Spleen (tissue), 11 donors: ENCODE measurements around the gene FADS2. TPM values are rescaled to one million over a fixed set of nuclear protein-coding genes. Genes with fewer than 3 reads are reported as not detected.

ENCODE experiments used
- DNase-seq: peaks from one replicate; pipeline ENCODE4 v3.0.0-alpha.2; 2020
- H3K27ac ChIP-seq, 8 donors: fragments of 200-600 bp; sonication (generic) in 7 of 8; 1 replicate in 4 of 8; 2 replicates in 4 of 8; pipeline versions ENCODE4 v1.5.0 to v1.8.0; 2016 to 2021; ENCODE audit warnings: inconsistent platforms in 4 of 8, mild to moderate bottlenecking in 4 of 8, moderate library complexity in 1 of 8
- H3K27me3 ChIP-seq, 7 donors: fragments of 200-600 bp; sonication (generic) in 6 of 7; replicated peaks in 1 of 7; 1 replicate in 4 of 7; 2 replicates in 3 of 7; pipeline versions ENCODE4 v1.5.0 to v1.8.0; 2016 to 2021; ENCODE audit warnings: inconsistent platforms in 3 of 7, mild to moderate bottlenecking in 1 of 7
- H3K36me3 ChIP-seq, 6 donors: fragments of 200-600 bp; sonication (generic) in 5 of 6; 1 replicate in 4 of 6; 2 replicates in 2 of 6; pipeline versions ENCODE4 v1.5.0 to v1.8.0; 2016 to 2021; ENCODE audit warnings: inconsistent platforms in 2 of 6
- H3K4me1 ChIP-seq, 6 donors: fragments of 200-600 bp; sonication (generic) in 5 of 6; 1 replicate in 3 of 6; 2 replicates in 3 of 6; pipeline versions ENCODE4 v1.5.0 to v1.8.0; 2016 to 2021; ENCODE audit warnings: inconsistent platforms in 3 of 6
- H3K4me3 ChIP-seq, 8 donors: fragments of 200-600 bp; sonication (generic) in 7 of 8; 1 replicate in 4 of 8; 2 replicates in 4 of 8; pipeline versions ENCODE4 v1.5.0 to v1.8.0; 2016 to 2021; ENCODE audit warnings: inconsistent platforms in 4 of 8, mild to moderate bottlenecking in 4 of 8, moderate library complexity in 2 of 8
- H3K9me3 ChIP-seq, 8 donors: fragments of 200-600 bp; sonication (generic) in 7 of 8; 1 replicate in 4 of 8; 2 replicates in 4 of 8; pipeline versions ENCODE4 v1.5.0 to v1.8.0; 2016 to 2021; ENCODE audit warnings: inconsistent platforms in 4 of 8
- CTCF ChIP-seq, 11 experiments: fragments of 200-600 bp in 7 of 11; fragments of 450-650 bp in 4 of 11; sonication (generic) in 4 of 11; IDR thresholded peaks in 8 of 11; conservative IDR thresholded peaks in 3 of 11; 1 replicate in 7 of 11; 2 replicates in 4 of 11; pipeline versions ENCODE4 v1.4.0 to v1.8.0; 2016 to 2021; ENCODE audit warnings: antibody characterized with exemption in 11 of 11, inconsistent platforms in 4 of 11, mild to moderate bottlenecking in 1 of 11
- POLR2A ChIP-seq, 3 donors: fragments of 450-650 bp; IDR thresholded peaks; one replicate each; pipeline ENCODE4 v1.5.1; 2017; ENCODE audit warnings: antibody characterized with exemption in 3 of 3, mild to moderate bottlenecking in 1 of 3
- POLR2AphosphoS5 ChIP-seq, 3 donors: sonication (generic); formaldehyde crosslinking; IDR thresholded peaks; one replicate each; pipeline ENCODE4 v1.5.1; 2017; ENCODE audit warnings: antibody characterized with exemption in 3 of 3
- WGBS, 5 donors: extraction: QIAGEN DNeasy Blood & Tissue Kit in 3 of 5; methylation state at CpG; one replicate each; pipeline versions ENCODE4 v1.1.5 to v1.1.7; 2013 to 2018; 5-methylcytosine and 5-hydroxymethylcytosine counted together
- intact Hi-C: fragments of 100-400 bp; cut with DNase I; formaldehyde crosslinking; loops from one replicate; pipeline ENCODE4 v1.15.0; 2023; ENCODE audit warnings: low total_unique reads
- polyA plus RNA-seq, 3 donors: library from polyadenylated mRNA; stranded (reverse); fragments of 200-250 nt; gene quantifications; one replicate each; pipeline ENCODE4 v1.2.1, GENCODE V29; 2013
- total RNA-seq, 7 donors: library from RNA; depleted of rRNA in 3 of 7; stranded (reverse); fragments of >200 nt in 3 of 7; fragmentation: NEBNext Ultra II Directional in 4 of 7; extraction: Animal tissue kit (Norgen Biotek cat#: 25700) in 4 of 7; gene quantifications; one replicate each; pipeline versions ENCODE4 v1.1.0 to v1.2.1, GENCODE V29; 2016 to 2021
- donor health status: healthy with polysubstance abuse.
- donor health status: DM: no; HTN: no; CAD: no; lungs with moderate emphysema.
- donor health status: DM: no; HTN: no; CAD: no.
- donor health status: Bipolar disorder and iron deficiency.
- donor health status: healthy.
- donor health status: DM: no; HTN: no; CAD: no.
- donor health status: DM: yes; HTN: yes; CAD: no.

The FADS2 gene
- total and polyA plus RNA-seq, 10 donors: 2.8 to 20.6 (median 12.9) TPM

GRCh38 chr11:61873588-61874376 lies 45.7 kb downstream of the FADS2 start:
- no peak overlapping the region for H3K27ac ChIP-seq
- DNase-seq: no peak
- 88 to 96% (median 92%) methylated on average over 14 to 16 of the region's 16 CpGs for WGBS, 5 donors

GRCh38 chr11:61874377-61874809 lies 46.3 kb downstream of the FADS2 start:
- WGBS, 5 donors: 70 to 84% (median 74%) methylated on average over 12 of the region's 12 CpGs
- no peak overlapping the region for H3K27ac ChIP-seq

More at GRCh38 chr11:61873588-61874376, 45.7 kb downstream of the FADS2 start:
- Histone ChIP-seq H3K27me3 (peaks cover 0 to 8% (median 0%) of the 10 kb centered on the region in 7 donors), H3K4me1 (peaks cover 7 to 22% (median 10%) of the 10 kb centered on the region in 6 donors), H3K9me3 (no peaks in the 10 kb centered on the region), H3K4me3 (no peak overlapping the region), H3K36me3 (peaks cover 0 to 41% (median 2%) of the 10 kb centered on the region in 6 donors)
- intact Hi-C loops: loop anchor here (10.0 kb wide), 1 partner anchor 231 kb away; no protein-coding TSS in a partner anchor
- TF ChIP-seq POLR2AphosphoS5 (IDR thresholded peaks at IDR 0.05): no peak
- TF ChIP-seq CTCF (IDR thresholded peaks at IDR 0.05 in 8 of 11, conservative IDR thresholded peaks at IDR 0.05 in 3 of 11): no peak
- TF ChIP-seq POLR2A (IDR thresholded peaks at IDR 0.05): no peak

GRCh38 chr11:61874853-61875252 lies 46.8 kb downstream of the FADS2 start:
- H3K9me3 ChIP-seq: no peaks in the 10 kb centered on the region
- no peak overlapping the region for H3K27ac ChIP-seq
- H3K36me3 ChIP-seq: peaks cover 0 to 44% (median 3%) of the 10 kb centered on the region in 6 donors
- DNase-seq: no peak
- TF ChIP-seq POLR2AphosphoS5 (IDR thresholded peaks at IDR 0.05): no peak
- no peak for TF ChIP-seq CTCF (IDR thresholded peaks at IDR 0.05 in 8 of 11, conservative IDR thresholded peaks at IDR 0.05 in 3 of 11)
- no peak for TF ChIP-seq POLR2A (IDR thresholded peaks at IDR 0.05)
- 59 to 66% (median 61%) methylated on average over 3 of the region's 3 CpGs for WGBS, 5 donors
- H3K4me1 ChIP-seq: peaks cover 7 to 33% (median 13%) of the 10 kb centered on the region in 6 donors
- intact Hi-C loops: loop anchor here (10.0 kb wide), 1 partner anchor 230 kb away; no protein-coding TSS in a partner anchor
- peaks cover 0 to 6% (median 0%) of the 10 kb centered on the region in 7 donors for H3K27me3 ChIP-seq
- no peak overlapping the region for H3K4me3 ChIP-seq

More at GRCh38 chr11:61874377-61874809, 46.3 kb downstream of the FADS2 start:
- no peak for DNase-seq
- H3K27me3 ChIP-seq: peaks cover 0 to 8% (median 0%) of the 10 kb centered on the region in 7 donors
- no peaks in the 10 kb centered on the region for H3K9me3 ChIP-seq
- intact Hi-C loops: loop anchor here (10.0 kb wide), 1 partner anchor 230 kb away; no protein-coding TSS in a partner anchor
- H3K4me1 ChIP-seq: peaks cover 7 to 28% (median 10%) of the 10 kb centered on the region in 6 donors
- no peak overlapping the region for H3K4me3 ChIP-seq
- no peak for TF ChIP-seq POLR2AphosphoS5 (IDR thresholded peaks at IDR 0.05)
- TF ChIP-seq CTCF (IDR thresholded peaks at IDR 0.05 in 8 of 11, conservative IDR thresholded peaks at IDR 0.05 in 3 of 11): no peak
- no peak for TF ChIP-seq POLR2A (IDR thresholded peaks at IDR 0.05)
- H3K36me3 ChIP-seq: peaks cover 0 to 44% (median 3%) of the 10 kb centered on the region in 6 donors

DNA sequence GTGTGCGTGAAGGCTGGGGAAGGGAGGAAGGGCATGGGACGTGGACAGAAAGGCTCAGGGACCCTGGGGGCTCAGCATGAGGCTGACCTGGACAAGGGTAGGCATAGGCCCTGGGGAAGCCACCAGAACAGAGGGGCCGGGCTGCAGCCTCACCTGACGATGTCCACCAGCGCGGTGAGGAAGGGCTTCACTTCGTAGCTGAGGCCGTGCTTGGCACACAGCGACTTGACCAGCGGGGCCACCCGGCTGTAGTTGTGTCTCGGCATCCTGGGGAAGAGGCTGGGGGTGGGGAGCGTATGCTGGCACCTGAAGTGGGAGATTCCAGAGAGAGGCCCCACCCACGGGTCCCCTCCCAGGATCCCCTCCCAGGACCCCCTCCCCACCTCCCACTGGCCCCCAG lies 47.6 kb downstream of the FADS2 start:
- Histone ChIP-seq H3K4me3 (no peak overlapping the region), H3K9me3 (no peaks in the 10 kb centered on the region), H3K4me1 (peaks cover 7 to 36% (median 14%) of the 10 kb centered on the region in 6 donors), H3K27ac (no peak overlapping the region), H3K27me3 (peaks cover 0 to 2% (median 0%) of the 10 kb centered on the region in 7 donors), H3K36me3 (peaks cover 0 to 44% (median 3%) of the 10 kb centered on the region in 6 donors)
- no peak for DNase-seq
- 91 to 99% (median 94%) methylated on average over 8 to 14 of the region's 14 CpGs for WGBS, 5 donors
- TF ChIP-seq POLR2AphosphoS5 (IDR thresholded peaks at IDR 0.05) (no peak), POLR2A (IDR thresholded peaks at IDR 0.05) (no peak), CTCF (IDR thresholded peaks at IDR 0.05 in 8 of 11, conservative IDR thresholded peaks at IDR 0.05 in 3 of 11) (no peak)
- intact Hi-C loops: loop anchor here (10.0 kb wide), 1 partner anchor 229 kb away; no protein-coding TSS in a partner anchor
